HG03442 (cell line): ENCODE results near the gene DCHS1.

Experiments used
- ATAC-seq: cut with Tn5 transposase; IDR thresholded peaks from one replicate; pipeline ENCODE4 v1.9.1; 2021; ENCODE audit warnings: mild to moderate bottlenecking, moderate library complexity; ENCODE audit not compliant: unreplicated experiment

DCHS1 gene

DNA sequence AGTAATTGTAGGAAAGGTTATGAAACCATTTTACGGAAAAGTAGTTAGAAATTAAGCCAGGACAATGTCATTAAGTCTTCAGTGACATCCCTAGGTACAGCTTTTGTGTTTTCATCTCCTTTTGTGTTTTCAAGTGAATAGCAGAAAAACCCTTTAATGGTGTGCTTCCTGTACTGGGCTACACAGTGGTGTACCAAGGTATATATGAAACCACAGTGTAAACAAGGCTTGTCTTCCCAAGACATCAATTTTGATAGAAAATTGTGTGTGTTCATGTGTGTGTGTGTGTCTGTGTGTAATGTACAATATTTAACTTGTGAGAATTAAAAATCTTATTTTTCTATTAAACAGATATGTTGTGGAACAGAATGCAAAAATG is 18.6 kb upstream of the DCHS1 start:
- no peak for ATAC-seq

DNA sequence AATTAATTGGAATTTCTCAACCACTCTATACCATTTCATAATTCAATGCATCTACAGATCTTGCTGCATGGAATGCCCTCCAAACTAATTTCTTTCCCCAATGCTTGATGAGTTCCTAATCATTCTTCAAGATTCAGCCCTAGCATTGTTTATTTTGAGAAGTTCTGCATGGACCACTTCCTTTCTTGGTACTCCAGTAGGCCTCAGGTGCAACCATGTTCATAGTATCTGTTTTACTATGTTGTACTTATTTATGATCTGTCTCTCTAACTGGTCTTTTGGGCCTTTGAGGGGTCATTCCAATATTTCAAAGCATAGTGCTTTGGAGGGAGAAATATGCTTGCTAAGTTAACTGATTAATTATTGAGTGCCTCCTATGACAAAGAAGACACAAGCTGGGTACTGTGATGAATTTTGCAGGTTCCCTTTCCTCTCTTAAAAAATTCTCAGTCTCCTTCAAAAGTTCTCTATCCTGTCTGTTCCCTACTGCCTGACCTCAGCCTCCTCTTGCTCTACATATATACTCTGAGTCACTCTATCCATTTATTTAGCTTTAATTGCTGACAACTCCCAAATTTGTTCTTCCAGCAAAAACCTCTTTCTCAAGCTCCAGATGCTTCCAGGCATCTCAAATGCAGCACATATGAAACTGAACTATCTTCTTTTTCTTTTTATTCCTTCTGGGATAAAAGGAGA is 18.1 kb upstream of the DCHS1 start:
- no peak for ATAC-seq

DNA sequence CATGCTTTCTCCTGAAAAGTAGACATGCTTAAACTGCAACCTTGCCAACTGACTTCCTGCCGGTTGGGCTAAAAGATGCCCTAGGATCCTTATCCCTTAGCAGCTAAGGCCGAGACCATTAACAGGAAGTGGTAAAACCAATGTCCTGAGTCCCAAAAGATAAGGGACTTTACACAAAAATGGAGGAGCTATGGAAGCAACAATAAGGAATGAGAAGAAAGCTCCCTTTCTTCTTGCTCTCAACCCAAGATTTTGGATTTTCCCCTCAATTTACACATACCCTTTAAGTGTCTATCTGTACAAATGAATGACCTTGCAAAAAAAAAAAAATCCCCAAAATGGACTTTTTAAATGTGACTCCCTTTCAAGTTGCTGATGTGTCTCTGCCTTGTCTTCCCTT is 16.4 kb upstream of the DCHS1 start:
- no peak for ATAC-seq

DNA sequence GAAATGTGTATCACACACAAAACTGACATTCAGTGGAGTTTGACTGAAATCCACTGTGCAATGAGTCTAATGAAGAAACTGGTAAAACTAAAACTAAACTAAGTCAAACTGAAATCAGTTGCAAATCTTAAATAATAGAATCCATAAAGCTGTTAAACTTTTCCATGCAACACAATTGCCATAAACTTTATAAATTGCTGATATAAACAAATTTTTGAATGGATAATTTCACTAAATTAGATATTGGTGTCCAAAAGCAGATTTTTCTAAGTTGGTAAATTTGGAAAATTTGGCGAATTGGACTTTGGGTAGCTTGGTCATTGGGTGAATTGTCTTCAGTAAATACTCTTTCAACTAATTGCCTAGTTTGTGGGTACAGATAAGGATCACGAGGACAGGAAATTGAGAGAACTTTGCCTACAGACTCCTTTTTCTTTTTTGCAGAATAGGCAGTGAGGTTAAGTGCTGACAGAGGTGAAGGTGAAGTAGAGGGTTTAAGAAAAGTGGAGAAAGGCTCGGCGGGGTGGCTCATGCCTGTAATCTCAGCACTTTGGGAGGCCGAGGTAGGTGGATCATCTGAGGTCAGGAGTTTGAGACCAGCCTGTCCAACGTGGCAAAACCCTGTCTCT is 14.7 kb upstream of the DCHS1 start:
- no peak for ATAC-seq

DNA sequence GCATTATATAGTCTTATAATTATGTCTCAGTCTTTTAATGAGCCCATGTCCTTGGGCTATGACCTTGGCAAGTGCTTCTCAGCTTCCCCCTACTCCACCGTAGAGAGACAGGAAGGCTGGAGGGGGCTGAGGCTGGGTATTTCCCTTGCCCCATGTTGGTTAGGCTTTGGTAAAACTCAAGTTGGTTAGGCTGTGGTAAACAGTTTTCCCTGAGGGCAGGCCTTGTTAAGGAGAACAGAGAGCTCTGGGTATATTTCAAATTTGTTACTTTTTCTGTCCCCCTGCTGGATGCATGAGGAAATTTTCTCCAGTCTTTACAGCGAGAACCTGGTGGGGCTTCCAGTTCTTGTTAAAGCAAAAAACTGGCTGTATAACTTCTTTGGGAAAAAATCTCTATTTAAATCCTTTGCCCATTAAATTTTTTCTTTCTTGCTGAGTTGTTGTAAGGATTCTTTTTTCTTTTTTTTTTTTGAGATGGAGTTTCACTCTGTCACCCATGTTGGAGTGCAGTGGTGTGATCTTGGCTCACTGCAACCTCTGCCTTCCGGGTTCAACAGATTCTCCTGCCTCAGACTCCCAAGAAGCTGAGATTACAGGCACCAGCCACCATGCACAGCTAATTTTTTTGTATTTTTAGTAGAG is 12.2 kb upstream of the DCHS1 start:
- peak; percentile 67 for ATAC-seq

DNA sequence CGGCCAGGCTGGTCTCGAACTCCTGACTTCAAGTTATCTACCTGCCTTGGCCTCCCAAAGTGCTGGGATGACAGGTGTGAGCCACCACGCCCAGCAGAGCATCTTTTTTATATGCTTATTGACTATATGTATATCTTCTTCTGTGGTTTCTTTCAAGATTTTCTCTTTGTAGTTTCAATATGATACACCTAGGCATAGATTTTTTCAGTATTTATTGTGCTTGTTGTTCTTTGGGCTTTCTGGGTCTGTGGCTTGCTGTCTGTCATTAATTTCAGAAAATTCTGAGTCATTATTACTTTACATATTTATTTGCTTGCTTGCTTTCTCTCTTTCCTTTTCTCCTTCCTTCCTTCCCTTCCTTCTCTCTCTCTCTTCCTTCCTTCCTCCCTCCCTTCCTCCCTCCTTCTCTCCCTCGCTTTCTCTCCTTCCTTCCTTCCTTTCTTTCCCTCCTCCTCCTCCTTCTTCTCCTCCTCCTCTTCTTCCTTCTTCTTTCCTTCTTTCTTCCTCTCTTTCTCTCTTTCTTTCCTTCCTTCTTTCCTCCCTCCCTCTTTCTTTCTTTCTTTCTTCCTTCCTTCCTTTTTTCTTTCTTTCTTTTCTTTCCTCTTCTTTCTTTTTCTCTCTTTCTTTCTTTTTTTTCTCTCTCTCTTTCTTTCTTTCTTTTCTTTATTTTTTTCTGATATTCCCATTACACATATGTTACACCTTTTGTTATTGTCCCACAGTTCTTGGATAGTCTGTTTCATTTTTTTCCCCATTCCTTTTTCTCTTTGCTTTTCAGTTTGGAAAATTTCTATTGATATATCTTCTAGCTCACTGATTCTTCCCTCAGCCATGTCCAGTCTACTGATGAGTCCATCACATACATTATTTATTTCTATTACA is 10.9 kb upstream of the DCHS1 start:
- ATAC-seq, result no peak

DNA sequence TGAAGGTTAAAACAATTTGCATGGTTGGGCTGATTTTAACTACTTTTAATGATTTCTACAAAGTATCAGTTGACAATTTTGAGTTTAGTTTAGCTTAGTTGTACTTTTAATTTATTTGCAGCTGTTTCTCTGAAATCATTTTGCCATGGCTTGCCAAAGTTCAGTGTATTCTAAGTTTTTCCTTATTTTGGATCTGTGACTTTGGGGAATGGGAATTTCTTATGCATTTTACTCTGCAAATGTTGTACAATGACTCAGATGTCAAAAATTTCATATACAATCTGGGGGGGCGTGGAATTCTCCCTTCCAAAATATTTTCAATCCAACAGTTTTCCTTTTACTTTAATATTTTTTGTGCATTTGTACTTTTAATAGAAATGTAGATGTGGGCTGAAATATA is 8.9 kb upstream of the DCHS1 start:
- ATAC-seq, result no peak

DNA sequence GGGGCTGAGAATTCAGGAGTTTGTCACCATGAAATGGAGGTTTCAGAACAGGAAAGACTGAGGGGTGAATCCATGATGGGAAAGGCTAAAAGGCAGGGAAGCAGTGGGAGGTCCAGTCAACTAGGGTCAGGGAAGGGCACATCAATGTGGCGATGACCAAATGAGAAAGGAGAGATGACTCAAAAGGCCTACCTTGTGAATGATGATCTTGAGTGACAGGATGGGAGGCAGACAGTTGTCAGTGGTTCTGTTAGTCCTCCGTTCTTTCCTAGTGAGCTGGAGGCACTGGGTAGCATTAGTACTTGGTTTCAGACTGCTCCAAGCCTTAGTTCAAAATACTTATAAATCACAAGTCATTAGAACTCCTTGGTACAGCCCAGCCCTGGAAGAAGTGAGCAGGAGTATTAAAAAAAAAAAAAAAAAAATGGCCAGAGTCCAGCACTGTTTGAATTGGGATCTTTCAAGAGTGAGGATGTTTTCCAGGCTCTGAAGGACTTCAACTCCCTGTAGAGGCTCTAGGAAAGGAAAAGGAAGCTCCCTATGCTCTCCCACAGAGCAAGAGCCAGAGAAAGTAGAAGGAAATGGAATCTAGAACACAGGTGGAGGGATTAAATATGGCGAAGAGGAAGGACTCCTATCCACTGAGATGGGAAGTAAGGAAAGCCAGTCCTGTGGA is 8.3 kb upstream of the DCHS1 start:
- ATAC-seq, result no peak

DNA sequence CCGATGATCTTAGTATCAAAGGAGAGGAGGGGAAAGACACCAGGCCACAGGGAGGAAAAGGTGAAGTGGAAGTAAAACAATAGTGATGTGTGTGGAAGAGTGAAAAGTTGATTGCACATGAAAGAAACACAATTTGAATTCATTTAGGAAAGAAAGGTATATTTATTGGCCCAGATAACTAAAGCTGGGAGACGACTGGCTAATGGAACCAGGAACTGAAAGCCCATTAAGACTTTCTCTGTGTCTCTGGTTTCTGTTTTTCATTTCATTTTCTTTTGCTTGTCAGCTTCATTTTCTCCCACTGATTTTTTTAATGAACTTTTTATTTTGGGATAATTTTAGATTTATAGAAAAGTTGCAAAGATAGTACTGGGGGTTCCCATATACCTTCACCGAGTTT is 5.1 kb upstream of the DCHS1 start:
- ATAC-seq, result no peak

DNA sequence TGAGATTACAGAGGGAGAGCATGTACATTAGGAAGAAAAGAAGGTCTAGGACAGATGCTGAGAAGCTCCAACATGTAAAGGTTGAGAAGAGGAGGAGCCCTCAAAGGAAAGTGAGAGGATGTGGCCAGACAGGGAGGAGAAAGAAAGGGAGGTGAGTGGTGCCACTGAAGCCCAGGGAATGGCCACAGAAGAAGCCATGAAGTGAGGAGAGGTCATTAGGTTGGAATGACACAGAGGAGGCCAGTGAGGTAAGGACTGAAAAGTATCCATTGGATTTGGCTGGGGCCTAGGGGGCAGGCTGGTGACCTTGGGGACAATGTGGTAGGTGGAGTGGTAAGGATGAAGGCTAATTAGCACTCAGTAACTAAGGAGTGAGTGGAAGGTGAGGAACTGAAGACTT is 3.0 kb upstream of the DCHS1 start:
- no peak for ATAC-seq

DNA sequence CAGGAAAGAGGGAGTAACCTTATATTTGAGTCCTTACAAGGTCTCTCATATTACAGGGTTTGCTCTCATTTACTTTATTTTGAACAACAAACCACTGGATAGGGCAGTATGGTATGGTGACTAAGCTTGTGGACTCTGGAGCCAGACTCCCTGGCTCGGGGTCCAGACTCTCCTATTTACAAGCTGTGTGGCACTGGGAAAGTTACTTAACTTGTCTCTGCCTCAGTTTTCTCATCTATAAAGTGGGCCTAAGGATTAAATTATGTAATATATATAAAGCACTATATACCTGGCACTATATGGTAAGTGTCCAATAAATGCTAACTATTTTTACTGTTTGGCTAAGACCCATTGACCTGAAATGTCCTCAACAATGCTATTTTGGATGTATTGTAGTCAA is 1.7 kb upstream of the DCHS1 start:
- ATAC-seq, result no peak

DNA sequence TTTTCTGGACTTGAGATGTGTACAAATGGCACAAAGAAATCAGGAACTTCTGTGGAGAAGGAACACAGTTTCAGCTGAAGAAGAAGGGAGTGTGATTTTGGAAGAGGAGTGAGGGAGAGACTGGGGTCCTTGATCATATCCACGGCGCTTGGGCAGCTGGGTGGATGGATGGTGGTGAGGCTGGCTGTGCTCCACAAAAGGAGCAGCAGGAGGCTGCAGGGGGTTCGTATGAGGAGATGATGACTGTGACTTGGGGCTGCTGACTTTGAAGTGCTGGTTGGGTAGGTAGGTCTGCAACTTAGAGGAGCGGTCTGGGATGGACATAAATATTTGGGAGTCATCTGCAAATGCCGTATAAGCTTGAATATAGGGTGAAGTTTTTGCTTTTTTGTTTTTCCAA is 1.3 kb upstream of the DCHS1 start:
- ATAC-seq, result no peak

DNA sequence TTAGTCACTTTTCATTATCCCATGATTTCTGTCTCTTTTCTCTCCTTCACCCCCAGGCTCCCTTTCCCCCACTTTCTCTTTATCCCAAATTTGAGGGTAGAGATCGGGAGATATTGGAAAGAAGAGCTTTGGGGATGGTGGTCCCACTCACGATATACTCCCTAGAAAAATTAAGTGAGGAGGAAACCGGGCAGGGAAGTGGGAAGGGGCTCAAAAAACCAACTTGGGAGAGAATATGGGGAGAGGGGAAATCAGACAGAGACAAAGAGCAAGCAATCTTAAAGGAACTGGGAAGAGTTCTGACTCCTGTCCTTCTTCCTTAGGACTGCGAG is 941 bp upstream of the DCHS1 start:
- no peak for ATAC-seq

DNA sequence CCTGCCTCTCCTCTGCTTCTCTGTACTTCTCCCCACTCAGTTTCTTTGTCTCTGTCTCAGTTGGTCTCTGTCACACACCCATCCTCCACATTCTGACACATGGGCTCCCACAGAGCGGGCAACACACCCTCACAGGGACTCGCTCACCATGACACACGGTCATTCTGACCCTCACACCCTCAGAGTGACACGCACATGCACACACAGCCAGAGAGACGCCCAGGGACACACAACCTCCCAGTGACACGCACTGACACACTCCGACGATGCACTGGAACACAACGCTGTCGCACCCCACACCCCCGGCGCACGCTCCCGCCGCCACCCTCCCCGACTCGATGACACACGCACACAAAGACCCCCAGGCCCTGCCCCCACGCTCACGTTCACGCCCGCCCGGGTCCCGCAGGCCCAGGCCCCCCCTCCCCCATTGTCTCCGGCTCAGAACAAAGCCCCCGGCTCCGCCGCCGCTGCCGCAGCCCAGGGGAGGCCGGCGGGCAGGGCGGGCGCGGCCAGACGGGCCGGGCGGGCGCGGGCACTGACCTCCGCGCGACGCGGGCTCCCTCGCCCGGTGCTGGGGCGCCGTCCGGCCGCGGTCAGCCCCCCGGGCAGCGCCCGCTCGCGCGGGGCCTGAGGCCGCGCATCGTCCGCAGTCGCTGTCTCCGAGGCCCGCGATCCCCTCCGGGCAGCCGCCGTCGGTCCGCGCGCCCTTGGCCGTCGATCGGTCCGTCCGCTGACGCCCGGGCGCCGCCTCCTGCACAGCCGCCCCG is 404 bp downstream of the DCHS1 start:
- no peak for ATAC-seq

DNA sequence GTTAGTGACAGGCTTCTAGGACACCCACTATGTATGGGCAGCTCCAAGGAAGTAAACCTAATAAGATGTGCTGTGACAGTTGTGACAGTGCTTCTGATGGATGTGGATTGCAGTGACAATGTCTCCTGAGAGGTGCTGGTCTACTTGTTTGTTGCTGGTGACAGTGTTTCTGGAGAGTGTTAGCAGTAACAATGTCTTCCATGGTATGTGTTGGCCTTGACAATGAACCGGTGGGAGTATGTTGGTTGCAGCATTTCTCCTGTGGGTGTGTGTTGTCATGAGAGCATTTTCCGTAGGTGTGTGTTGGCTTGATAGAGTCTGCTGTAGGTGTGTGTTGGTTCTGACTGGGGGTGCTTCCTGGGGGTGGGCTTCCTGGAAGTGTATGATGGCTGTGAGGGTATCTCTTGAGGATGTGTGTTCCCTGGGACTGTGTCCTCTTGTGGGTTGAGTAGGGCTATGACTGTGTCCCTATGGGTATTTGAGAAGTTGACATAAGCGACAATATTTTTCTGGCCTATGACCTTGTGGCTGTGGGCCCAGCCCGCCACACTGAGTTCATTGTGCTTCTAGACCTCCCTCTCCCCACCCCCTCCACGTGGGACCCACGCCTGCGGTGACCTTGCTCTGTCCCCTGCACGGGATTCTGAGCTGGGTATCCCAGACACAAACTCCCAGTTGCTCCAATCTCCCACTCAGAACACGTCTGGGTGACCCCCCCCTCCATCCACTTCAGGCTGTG is 1.2 kb downstream of the DCHS1 start:
- ATAC-seq, result no peak

DNA sequence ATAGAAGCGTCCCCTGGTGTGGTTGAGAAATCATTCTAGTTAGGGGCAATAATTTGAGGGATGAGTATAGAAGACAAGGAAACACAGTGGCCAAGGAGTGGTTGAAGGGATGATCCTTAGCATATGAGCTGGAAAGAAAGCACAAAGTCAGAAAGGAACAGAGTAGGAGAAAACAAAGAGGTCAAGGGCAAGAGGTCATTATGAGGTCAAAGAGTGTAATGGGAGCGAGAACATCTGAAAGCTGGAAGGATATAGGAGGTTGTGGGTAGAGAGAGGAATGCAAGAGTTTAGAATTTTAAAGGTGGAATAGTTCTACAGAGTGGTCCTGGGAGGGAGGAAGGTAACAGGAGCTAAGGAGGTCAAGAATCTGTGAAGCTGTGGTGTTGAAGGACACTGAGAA is 2.0 kb downstream of the DCHS1 start:
- ATAC-seq, result no peak

DNA sequence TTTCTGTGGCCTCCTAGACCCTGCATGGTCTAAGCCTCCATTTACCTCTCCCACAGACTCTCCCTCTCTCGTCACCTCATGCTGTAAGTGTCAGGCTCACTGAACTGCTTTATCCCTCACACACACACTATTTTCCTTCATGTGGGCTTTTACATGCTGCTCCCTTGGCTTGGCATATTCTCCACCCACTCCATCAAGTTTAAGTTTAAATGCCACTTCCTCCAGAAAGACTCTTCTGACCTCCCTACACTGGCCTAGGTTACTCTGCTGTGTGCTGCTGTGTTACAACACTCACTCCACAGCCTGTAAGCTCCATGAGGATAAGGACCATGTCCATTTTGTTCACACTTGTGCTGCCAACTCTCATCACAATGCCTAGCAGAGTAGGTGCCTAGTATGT is 2.5 kb downstream of the DCHS1 start:
- ATAC-seq, result no peak

DNA sequence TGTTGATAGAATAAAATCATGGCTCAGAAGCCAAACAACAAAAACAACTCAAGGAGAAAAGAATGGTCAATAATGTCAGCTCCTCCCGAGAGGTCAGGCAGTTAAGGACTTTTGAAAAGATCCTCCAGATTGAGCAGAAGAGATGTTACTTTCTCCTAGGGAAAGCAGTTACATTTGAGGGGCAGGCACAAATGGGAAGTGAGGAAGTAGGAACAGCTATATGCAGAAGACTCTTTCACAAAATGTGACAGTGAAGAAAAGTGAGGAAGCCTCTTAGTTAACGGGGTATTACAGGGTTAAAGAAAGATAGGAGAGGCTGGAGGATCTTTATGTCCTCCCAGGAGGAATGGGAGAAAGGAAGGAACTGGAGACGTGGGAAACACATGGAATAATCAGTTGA is 3.4 kb downstream of the DCHS1 start:
- ATAC-seq, result no peak

DNA sequence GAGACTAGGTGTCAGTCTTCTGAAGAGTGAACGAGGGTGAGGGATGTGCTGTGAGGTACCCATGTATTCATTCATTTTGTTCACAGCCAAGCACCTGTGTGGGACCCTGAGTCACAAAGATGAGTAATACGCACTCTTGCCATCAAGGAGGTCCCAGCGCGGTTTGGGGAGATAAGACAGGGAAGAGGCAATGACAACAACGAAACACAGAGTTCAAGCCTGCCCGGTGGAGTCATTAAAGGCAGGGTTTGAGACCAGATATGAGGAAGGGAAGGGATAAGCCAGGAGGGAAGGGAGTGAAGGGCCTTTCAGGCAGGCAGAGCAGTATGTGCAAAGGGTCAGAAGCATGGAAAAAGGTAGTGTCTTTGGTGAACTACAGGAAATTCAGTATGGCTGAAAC is 4.6 kb downstream of the DCHS1 start:
- no peak for ATAC-seq

DNA sequence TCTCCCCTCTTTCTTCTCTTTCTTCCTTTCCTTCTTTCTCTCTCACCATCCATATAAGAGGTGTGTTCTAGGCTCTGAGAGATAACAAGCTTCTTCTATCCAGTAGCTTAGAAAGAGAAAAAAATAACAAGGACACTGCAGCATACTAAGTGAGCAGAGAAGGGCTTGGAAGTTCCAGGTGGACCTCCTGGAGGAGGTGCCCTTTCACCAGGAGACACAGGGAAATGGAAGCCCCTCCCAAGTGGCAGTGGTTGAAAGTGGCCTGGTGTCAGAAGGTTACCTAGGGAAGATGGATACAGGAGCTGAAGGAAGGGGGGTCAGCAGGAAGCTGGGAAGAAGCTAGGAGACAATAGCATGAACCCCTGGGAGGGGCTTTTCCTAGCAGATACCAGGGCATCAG is 5.5 kb downstream of the DCHS1 start:
- ATAC-seq, result no peak
